H1 (cell line): Measurements from ENCODE around the gene KRTDAP. TPM values are rescaled to one million over a fixed set of nuclear protein-coding genes. Genes with fewer than 3 reads are reported as not detected.

Source experiments
- EP300 ChIP-seq, 2 experiments: IDR thresholded peaks; 1 replicate in 1 of 2; 2 replicates in 1 of 2; pipeline ENCODE4 v1.6.1; 2011 to 2012; ENCODE audit warnings: low read depth in 2 of 2, low read length in 2 of 2, mild to moderate bottlenecking in 2 of 2, borderline replicate concordance in 1 of 2, inconsistent platforms in 1 of 2, moderate library complexity in 1 of 2
- RBBP5 ChIP-seq: IDR thresholded peaks from 2 replicates; pipeline ENCODE4 v1.7.1; 2012; ENCODE audit warnings: low read depth, mild to moderate bottlenecking, inconsistent platforms, low read length, moderate library complexity, borderline replicate concordance
- SRF ChIP-seq: IDR thresholded peaks from 2 replicates; pipeline ENCODE4 v1.6.1; 2011; ENCODE audit warnings: mild to moderate bottlenecking, low read depth, low read length, moderate library complexity
- SUZ12 ChIP-seq: fragments of 200-600 bp; sonication (generic); IDR thresholded peaks from 2 replicates; pipeline ENCODE4 v1.6.1; 2012; ENCODE audit warnings: mild to moderate bottlenecking, inconsistent platforms, low read length, moderate library complexity, mixed read lengths
- YY1 ChIP-seq: IDR thresholded peaks from 2 replicates; pipeline ENCODE4 v1.6.1; 2011; ENCODE audit warnings: low read depth, mild to moderate bottlenecking, low read length
- polyA plus RNA-seq, 7 experiments: library from polyadenylated mRNA; depleted of rRNA in 3 of 7; stranded (reverse) in 5 of 7; unstranded in 2 of 7; fragments of >200 nt in 5 of 7; fragments of 200-250 nt in 2 of 7; gene quantifications; 1 replicate in 5 of 7; 2 replicates in 1 of 7; 4 replicates in 1 of 7; pipeline versions ENCODE4 v1.2.1 to v1.2.3, GENCODE V29; 2011 to 2013; ENCODE audit warnings: missing spikeins in 2 of 7, mixed read lengths in 2 of 7
- total RNA-seq: library from RNA; stranded (reverse); fragmentation: NEBNext Ultra II Directional; extraction: Animal tissue kit (Norgen Biotek cat#: 25700); gene quantifications from 2 replicates; pipeline ENCODE4 v1.2.1, GENCODE V29; 2021
- TF ChIP-seq, protein P1 (sequence below): IDR thresholded peaks from 2 replicates; pipeline ENCODE4 v1.6.1; 2012; ENCODE audit warnings: inconsistent platforms

Gene KRTDAP
- total and polyA plus RNA-seq, 2 of the 8 experiments (the other 6 are each of a cell fraction or from before 2014, with no cell fraction given) = 0.69 to 0.88 TPM

- TF ChIP-seq, protein P1, sequence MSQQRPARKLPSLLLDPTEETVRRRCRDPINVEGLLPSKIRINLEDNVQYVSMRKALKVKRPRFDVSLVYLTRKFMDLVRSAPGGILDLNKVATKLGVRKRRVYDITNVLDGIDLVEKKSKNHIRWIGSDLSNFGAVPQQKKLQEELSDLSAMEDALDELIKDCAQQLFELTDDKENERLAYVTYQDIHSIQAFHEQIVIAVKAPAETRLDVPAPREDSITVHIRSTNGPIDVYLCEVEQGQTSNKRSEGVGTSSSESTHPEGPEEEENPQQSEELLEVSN = no peak
- TF ChIP-seq SRF = no peak
- no peak for TF ChIP-seq YY1
- TF ChIP-seq EP300 (IDR thresholded peaks at IDR 0.05; ENCODE audit: borderline replicate concordance in 1 of 2, low read depth in 2 of 2, low read length in 2 of 2) = no peak
- no peak for TF ChIP-seq RBBP5
- no peak for TF ChIP-seq SUZ12
Measured at GRCh38 chr19:35457173-35457572, 33.1 kb downstream of the KRTDAP start (continued).
